Thyroid gland (tissue), 4 donors: ENCODE results near the gene CAMTA1. TPM values are rescaled to one million over a fixed set of nuclear protein-coding genes. Genes with fewer than 3 reads are reported as not detected.

Experiments used
- DNase-seq, 2 donors: peaks; one replicate each; pipeline ENCODE4 v3.0.0-alpha.2; 2019
- H3K27ac ChIP-seq, 3 donors: fragments of 200-600 bp; sonication (generic); 1 replicate in 2 of 3; 2 replicates in 1 of 3; pipeline ENCODE4 v1.5.1; 2016 to 2019; ENCODE audit warnings: mild to moderate bottlenecking in 1 of 3, moderate library complexity in 1 of 3
- H3K27me3 ChIP-seq: fragments of 200-600 bp; sonication (generic); one replicate; pipeline ENCODE4 v1.5.1; 2019
- H3K36me3 ChIP-seq, 2 donors: fragments of 200-600 bp; sonication (generic); one replicate each; pipeline ENCODE4 v1.5.1; 2016 to 2019
- H3K4me1 ChIP-seq, 2 donors: fragments of 200-600 bp; sonication (generic); one replicate each; pipeline ENCODE4 v1.5.1; 2017 to 2019
- H3K4me3 ChIP-seq, 3 donors: fragments of 200-600 bp; sonication (generic); replicated peaks in 1 of 3; 1 replicate in 2 of 3; 2 replicates in 1 of 3; pipeline ENCODE4 v1.5.1; 2016; ENCODE audit warnings: mild to moderate bottlenecking in 1 of 3
- H3K9me3 ChIP-seq: fragments of 200-600 bp; sonication (generic); one replicate; pipeline ENCODE4 v1.5.1; 2017
- CTCF ChIP-seq, 6 experiments: fragments of 200-600 bp in 3 of 6; fragments of 450-650 bp in 3 of 6; sonication (generic) in 3 of 6; IDR thresholded peaks; one replicate each; pipeline ENCODE4 v1.5.1; 2016 to 2019; ENCODE audit warnings: antibody characterized with exemption in 6 of 6, mild to moderate bottlenecking in 2 of 6, inconsistent platforms in 1 of 6, moderate library complexity in 1 of 6
- POLR2A ChIP-seq, 2 donors: fragments of 450-650 bp; IDR thresholded peaks; one replicate each; pipeline ENCODE4 v1.6.1; 2017; ENCODE audit warnings: antibody characterized with exemption in 2 of 2, mild to moderate bottlenecking in 2 of 2, moderate library complexity in 1 of 2
- WGBS, 2 donors: methylation state at CpG; one replicate each; pipeline ENCODE4 v1.1.5; 2017; 5-methylcytosine and 5-hydroxymethylcytosine counted together
- intact Hi-C: fragments of 100-400 bp; cut with DNase I; formaldehyde crosslinking; loops from one replicate; pipeline ENCODE4 v1.15.1; 2023
- total RNA-seq, 4 donors: library from RNA; depleted of rRNA; stranded (reverse); fragments of >200 nt; gene quantifications; one replicate each; pipeline ENCODE4 v1.2.3, GENCODE V29; 2016

Gene CAMTA1
- total RNA-seq, 4 donors from 2014 or later: 63.9 to 124 (median 101) TPM

- no peak overlapping the region for H3K27ac ChIP-seq
- H3K36me3 ChIP-seq: no peaks in the 10 kb centered on the region
- H3K4me1 ChIP-seq: peaks cover 12 to 14% of the 10 kb centered on the region in 2 donors
- TF ChIP-seq POLR2A (IDR thresholded peaks at IDR 0.05) (no peak), CTCF (IDR thresholded peaks at IDR 0.05) (no peak)
- WGBS, 2 donors: 90 to 98% methylated on average over 7 to 8 of the region's 8 CpGs
- H3K9me3 ChIP-seq: no peaks in the 10 kb centered on the region
- H3K27me3 ChIP-seq: no peaks in the 10 kb centered on the region
- H3K4me3 ChIP-seq: no peak overlapping the region
- intact Hi-C loops: no loop called here
- no peak for DNase-seq
These were observed 793.8 kb downstream of the CAMTA1 start for GRCh38 chr1:7579016-7579415.

GRCh38 chr1:7579831-7580804 lies 794.9 kb downstream of the CAMTA1 start:
- TF ChIP-seq CTCF (IDR thresholded peaks at IDR 0.05): no peak
- TF ChIP-seq POLR2A (IDR thresholded peaks at IDR 0.05): no peak
- DNase-seq: no peak
- no peaks in the 10 kb centered on the region for H3K27me3 ChIP-seq
- intact Hi-C loops: no loop called here
- H3K4me1 ChIP-seq: peaks cover under 1 to 4% of the 10 kb centered on the region in 2 donors
- 90 to 97% methylated on average over 14 to 17 of the region's 18 CpGs for WGBS, 2 donors
- H3K4me3 ChIP-seq: no peak overlapping the region
- no peaks in the 10 kb centered on the region for H3K36me3 ChIP-seq
- no peak overlapping the region for H3K27ac ChIP-seq
- no peaks in the 10 kb centered on the region for H3K9me3 ChIP-seq

DNA sequence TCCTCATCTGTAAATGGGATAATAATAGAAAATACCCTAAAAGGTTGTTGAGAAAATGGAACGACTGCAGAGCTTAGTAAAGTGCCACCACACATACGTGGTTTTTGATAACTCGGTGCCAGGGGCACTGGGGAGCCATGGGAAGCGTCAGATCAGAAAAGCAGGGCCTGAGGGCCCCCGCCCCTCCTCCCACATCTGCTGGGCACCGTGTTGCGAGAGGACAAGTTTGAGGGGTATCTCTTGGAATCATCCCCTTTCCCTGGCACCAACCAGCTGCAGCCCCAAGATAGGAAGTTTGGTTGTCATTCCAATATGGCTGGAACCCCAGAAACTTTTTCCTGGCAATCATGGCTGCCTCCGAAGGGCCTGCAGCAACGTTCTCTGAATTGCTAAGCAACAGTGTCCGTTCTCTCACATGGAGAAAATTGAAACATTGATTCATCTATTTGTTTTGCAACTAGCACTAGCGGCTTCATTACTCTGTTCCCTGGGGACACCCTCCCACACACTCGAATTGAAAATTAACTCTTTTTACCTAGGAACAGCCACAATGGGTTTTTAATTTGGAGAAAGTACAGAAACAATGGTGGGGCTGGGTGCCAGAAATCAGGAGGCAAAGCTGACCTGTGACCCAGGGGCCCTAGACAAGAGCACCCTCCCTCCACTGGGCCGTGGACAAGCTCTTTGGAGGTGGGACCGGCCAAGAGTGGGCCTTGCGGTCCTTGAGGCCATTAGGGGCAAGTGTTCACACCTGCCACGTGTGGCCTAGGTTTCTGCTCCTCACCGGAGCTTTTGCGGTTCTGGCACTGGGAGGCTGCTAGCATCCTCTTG lies 795.9 kb downstream of the CAMTA1 start:
- Histone ChIP-seq H3K27me3 (no peaks in the 10 kb centered on the region), H3K4me3 (no peak overlapping the region), H3K36me3 (no peaks in the 10 kb centered on the region), H3K9me3 (no peaks in the 10 kb centered on the region), H3K27ac (no peak overlapping the region), H3K4me1 (no peaks in the 10 kb centered on the region)
- 65 to 76% methylated on average over 17 to 18 of the region's 18 CpGs for WGBS, 2 donors
- no peak for DNase-seq
- intact Hi-C loops: no loop called here
- TF ChIP-seq CTCF (IDR thresholded peaks at IDR 0.05) (no peak), POLR2A (IDR thresholded peaks at IDR 0.05) (no peak)

DNA sequence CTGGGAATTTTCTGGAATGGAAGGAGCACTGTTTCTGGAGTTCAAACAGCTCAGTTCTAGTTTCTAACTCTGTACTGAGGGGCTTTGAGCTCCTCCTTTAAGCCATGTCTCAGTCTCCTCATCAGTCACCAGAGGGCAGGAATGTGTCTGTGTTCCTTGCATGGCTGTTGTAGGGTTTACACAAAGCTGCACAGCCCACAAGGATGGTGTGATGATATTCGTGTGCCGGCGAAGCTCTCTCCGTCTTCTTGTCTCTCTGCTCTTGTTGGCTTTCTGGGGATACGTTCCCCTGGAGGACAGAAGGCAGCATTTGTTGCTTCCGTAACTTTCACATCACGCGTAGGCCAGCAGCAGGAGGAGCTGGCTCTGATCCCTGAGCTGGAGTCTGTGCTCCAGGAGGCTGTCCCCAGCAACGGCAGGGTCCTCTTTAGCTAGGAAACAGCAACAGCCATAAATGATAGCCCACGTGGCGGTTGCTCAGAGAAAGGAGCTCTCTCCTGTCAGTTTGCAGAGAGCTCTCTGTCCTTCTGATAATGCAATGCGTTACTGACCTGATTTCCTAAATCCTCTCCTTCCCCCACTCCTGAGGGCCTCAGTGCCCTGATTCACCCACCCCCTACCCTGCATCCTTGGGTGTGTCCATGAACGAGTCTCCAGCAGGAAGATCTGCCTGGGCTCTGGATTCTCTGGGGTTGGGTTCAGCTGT lies 796.7 kb downstream of the CAMTA1 start:
- Histone ChIP-seq H3K27ac (no peak overlapping the region), H3K36me3 (no peaks in the 10 kb centered on the region), H3K4me3 (no peak overlapping the region), H3K27me3 (no peaks in the 10 kb centered on the region), H3K4me1 (no peaks in the 10 kb centered on the region), H3K9me3 (no peaks in the 10 kb centered on the region)
- intact Hi-C loops: no loop called here
- 76 to 79% methylated on average over 11 to 13 of the region's 13 CpGs for WGBS, 2 donors
- no peak for TF ChIP-seq POLR2A (IDR thresholded peaks at IDR 0.05)
- no peak for TF ChIP-seq CTCF (IDR thresholded peaks at IDR 0.05)
- DNase-seq: no peak
